ENCODE data around the gene TSPAN5.

GRCh38 chr4:98493296-98493695 is 165.1 kb downstream of the TSPAN5 start:
- TF ChIP-seq CTCF (IDR thresholded peaks at IDR 0.05 in 8 of 11, conservative IDR thresholded peaks at IDR 0.05 in 3 of 11) (no peak), POLR2AphosphoS5 (IDR thresholded peaks at IDR 0.05) (no peak), POLR2A (IDR thresholded peaks at IDR 0.05) (no peak)
